RWPE1 (cell line): ENCODE results near the gene GLI2.

ENCODE experiments used
- CTCF ChIA-PET: fragments of 350-600 bp; sonication (Branson Sonifier 250); formaldehyde crosslinking; extraction: SDS; loops from one replicate; lab custom pipeline; 2021; lab: Yijun Ruan, JAX
- POLR2A ChIA-PET: fragments of 400-600 bp; formaldehyde crosslinking; extraction: SDS; loops from one replicate; lab custom pipeline; 2020; ENCODE audit warnings: antibody characterized with exemption; ENCODE audit not compliant: low non-redundant PET; lab: Yijun Ruan, JAX
- DNase-seq: peaks from one replicate; pipeline ENCODE4 v3.0.0; 2012; ENCODE audit warnings: low spot score
- H3K27ac ChIP-seq: fragments of 450-650 bp; 2 replicates; pipeline ENCODE4 v1.5.1; 2017
- TF ChIP-seq, protein P1 (sequence below): fragments of 450-650 bp; conservative IDR thresholded peaks from 2 replicates; pipeline ENCODE4 v1.5.1; 2017; ENCODE audit warnings: low read depth, mild to moderate bottlenecking

The GLI2 gene

DNA sequence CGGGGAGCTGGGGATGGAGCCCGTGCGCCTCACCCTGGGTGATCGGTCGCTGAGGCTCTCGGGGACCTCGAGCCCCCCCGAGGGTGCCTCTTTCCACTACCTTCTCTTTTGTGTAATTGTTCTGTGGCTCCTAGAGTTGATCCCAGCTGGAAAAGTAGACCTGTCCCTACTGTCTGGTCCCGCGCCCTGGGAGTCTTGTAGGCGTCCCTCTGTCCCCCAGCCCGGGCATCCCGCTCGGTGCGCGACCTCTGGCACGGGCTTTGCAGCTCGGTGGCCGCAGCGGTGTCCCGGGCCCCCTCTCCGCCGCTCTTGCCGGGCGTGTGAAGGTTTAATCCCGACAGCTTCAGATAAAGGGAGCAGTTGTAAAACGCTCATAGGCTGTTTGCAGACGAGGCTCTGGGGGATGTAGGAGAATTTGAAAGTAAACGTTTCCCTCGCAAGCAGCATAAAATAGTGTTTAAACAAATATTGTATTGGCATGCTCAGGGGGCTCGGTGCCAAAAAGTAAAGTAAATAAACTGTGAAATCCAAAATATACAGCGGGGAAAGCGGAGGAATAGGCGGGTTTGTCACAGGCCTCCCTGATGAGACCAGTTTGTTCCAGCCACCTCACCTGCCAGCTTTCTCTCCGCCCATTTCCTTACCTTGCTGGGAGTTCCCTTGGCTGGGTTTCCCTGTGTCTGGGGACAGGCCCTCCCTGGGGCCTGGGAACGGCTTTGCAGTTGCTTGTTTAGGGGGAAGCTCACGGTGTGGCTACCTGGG lies 1.9 kb downstream of the GLI2 start:
- TF ChIP-seq, protein P1, sequence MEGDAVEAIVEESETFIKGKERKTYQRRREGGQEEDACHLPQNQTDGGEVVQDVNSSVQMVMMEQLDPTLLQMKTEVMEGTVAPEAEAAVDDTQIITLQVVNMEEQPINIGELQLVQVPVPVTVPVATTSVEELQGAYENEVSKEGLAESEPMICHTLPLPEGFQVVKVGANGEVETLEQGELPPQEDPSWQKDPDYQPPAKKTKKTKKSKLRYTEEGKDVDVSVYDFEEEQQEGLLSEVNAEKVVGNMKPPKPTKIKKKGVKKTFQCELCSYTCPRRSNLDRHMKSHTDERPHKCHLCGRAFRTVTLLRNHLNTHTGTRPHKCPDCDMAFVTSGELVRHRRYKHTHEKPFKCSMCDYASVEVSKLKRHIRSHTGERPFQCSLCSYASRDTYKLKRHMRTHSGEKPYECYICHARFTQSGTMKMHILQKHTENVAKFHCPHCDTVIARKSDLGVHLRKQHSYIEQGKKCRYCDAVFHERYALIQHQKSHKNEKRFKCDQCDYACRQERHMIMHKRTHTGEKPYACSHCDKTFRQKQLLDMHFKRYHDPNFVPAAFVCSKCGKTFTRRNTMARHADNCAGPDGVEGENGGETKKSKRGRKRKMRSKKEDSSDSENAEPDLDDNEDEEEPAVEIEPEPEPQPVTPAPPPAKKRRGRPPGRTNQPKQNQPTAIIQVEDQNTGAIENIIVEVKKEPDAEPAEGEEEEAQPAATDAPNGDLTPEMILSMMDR, result no peak
- no peak for DNase-seq
- peak overlapping the region; percentile 83 for H3K27ac ChIP-seq
- CTCF ChIA-PET, result interaction anchor here (0.6 to 0.9 kb wide), 2 partner anchors 73 to 334 kb away, joined by 3 to 4 read pairs; no protein-coding TSS in a partner anchor
- POLR2A ChIA-PET, result interaction anchor here (0.7 kb wide), 1 partner anchor 224 kb away, joined by 3 read pairs; no protein-coding TSS in a partner anchor

DNA sequence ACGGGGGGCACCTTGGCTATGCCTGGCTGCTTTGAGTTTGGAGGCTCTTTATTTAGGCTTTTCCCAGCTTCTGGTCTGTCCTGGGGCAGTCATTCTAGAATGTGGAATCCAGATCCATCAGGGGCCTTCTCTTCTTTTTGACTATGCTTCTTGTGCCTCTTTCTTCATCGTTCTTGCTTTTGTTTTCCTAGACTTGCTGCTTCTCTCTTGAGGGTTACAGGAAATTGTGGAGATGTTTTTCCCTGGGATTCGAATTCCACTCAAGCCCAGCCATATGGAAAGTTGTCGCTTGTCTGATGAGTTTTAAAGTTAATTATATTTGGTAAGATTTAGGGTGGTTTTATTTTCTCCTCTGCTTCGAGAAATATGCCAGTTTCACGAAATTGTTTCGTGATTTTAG lies 2.4 kb downstream of the GLI2 start:
- TF ChIP-seq, protein P1, result no peak
- DNase-seq, result no peak
- ChIA-PET CTCF (interaction anchor here (0.9 kb wide), 1 partner anchor 334 kb away, joined by 4 read pairs; no protein-coding TSS in a partner anchor), POLR2A (interaction anchor here (0.7 kb wide), 1 partner anchor 223 kb away, joined by 3 read pairs; no protein-coding TSS in a partner anchor)
- peak overlapping the region; percentile 83 for H3K27ac ChIP-seq

DNA sequence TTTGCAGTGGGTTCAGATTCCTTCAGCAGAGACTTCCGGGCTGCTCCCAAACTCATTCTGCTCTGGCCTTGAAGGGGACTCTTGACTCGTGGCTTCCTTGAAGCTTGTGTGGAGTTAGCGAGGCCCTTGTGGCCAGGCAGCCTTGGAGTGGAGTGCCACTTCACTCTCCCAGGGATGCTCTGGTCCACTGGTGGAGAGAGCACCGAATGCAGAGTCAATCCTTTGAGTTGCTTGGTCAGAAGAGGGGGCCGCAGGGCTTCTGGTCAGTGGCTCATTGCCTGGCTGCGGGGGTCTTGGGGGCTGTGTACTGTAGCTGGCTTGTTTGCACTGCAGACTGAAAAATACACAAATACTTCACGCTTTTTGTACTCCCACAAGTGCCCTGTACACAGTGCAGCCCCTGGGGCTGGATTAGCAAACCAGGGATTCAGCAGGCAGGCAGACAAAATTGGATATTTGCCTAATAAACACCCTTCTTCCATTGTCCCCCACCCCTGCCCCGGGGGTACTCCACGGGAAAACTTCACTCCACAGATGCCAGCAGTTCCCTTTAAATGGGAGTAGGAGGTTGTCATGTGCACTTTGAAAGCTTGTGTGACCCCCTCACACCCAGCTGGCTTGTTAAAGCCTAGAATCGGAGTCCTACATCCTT lies 3.2 kb downstream of the GLI2 start:
- ChIA-PET POLR2A (no interaction called here), CTCF (no interaction called here)
- DNase-seq, result no peak
- no peak overlapping the region for H3K27ac ChIP-seq
- TF ChIP-seq, protein P1, result no peak

DNA sequence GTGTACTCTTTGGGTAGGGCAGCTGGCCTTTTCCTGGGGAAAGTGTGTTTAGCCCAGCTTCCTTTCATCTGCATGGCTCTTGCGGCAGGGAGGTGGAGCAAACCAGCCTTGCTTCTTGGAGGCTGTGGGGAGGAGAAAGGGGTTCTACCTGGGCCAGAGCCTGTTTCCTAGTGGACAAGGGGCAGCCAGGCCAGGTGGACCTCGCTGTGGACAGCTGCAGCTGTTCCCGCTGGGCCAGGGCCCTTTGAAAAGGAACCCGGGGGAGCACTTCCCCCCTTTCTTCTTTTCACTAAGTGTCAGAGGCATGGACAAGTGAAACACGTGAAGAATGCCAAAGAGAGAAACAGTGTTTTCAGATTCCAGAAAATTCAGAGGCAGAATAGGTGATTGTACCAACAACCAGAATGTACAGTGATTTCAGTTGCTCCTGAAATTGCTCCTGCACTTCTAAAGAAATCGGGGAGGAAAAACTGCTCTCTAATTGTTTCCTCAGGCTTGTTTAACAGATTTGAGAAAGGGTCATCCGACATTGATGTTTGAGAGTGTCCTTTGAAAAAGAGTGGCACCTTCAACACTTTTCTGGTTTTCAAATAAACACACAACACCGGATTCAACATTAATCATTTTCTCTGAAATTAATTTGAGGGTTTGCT lies 3.9 kb downstream of the GLI2 start:
- no peak overlapping the region for H3K27ac ChIP-seq
- TF ChIP-seq, protein P1, result no peak
- ChIA-PET CTCF (no interaction called here), POLR2A (no interaction called here)
- no peak for DNase-seq

DNA sequence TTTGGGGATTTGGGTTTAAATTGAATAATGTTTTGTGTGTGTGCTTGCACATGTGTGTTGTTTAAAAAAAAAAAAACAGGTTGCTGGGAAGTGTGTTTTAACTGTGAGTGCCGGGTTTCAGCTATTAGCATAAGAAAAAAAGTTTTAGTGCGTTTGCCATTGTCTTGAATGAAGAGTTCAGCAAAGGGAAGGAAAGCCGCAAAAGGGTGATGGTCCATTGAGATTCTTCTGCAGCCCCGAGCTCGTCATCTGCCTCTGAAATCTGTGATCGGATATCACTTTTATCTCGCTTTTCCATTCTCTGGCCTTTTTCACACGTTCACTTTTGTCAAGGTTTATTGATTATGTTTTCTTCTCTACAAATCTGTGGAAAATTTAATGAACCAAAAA lies 4.7 kb downstream of the GLI2 start:
- TF ChIP-seq, protein P1, result no peak
- DNase-seq, result no peak
- H3K27ac ChIP-seq, result no peak overlapping the region
- ChIA-PET CTCF (no interaction called here), POLR2A (no interaction called here)

DNA sequence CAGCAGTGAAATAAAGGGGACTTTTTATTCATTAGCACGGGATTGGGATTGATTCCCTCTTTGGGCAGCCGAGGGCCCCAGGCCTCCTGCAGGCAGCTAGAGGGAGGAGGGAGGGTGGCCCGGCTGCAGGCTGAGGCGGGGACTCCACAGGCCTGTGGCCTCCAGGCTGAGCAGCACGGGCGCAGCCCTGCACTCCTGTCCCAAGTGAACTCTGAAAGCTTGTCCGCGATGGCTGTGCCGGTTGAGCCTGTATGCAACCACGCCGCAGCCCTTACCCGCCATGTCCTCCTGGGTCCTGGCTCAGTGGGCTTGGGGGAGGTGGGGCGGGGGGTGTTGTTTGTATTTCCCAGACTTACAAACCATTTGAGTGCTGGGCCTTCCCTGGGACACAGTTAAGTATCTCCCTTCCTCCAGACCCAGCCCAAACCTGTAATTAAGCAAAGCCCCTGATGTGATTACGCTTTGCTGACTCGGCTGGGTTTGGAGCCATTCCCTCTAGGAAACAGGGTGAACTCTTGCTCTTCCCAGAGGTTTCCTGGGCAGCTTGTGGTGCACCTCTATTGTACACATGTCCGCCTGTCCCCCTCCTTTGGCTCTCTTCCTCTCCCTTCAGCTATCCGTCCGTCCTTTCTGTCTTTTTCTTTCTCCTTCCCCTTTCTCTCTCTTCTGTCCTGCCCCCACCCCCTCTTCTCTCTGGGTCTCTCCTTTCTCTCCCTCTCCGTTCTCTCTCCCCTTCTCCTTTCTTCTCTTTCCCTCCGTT lies 5.3 kb downstream of the GLI2 start:
- TF ChIP-seq, protein P1, result no peak
- no peak for DNase-seq
- no peak overlapping the region for H3K27ac ChIP-seq
- ChIA-PET POLR2A (no interaction called here), CTCF (no interaction called here)
